Measurements from ENCODE around the gene STX17.

STX17 gene

DNA sequence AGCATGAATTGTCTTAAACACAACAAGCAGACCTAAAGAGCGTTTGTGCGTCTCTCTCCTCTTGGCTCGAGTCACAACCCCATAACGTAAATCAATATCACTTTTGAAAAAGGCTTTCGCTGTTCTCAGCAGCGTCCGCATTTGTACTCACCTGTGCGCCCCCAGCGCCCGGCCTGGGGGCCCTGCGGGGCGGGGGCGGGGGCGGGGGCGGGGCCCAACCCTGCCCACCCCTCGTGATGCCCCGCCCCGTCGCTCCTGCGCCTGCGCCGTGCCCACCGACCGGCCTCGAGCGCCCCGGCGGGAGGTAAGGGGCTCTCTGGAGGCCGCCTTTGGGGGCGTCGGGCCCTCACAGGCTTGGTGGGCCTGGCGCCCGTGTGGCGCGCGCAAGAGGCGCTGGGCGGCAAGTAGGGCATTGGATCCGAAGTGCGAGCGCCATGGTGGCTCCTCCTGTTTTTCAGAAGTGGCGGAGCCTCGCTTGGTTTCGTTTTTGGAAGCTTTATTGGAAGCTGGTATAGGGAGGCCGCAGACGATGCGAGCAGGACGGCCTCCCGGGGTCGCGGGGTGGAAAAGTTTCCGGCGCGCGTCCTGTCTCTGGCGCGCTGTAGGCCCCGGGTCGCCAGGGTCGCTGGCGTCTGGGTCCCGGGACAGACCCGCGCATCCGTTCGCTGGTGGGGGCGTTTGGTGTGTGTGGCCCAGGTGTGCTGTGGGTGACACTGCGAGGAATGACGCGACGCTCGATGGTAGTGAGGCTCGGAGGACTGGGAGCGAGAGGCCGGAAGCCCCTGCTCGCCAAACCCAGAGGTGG, at the start of gene STX17:
STX17 (plus strand) TSS at position 252 of the 805 bp plus-strand sequence. CDS start 8,586 bp downstream, outside the sequence.
- TF ChIP-seq GATA2 (IDR thresholded peaks at IDR 0.05; ENCODE audit: low read depth, low read length): no peak
- no peak for TF ChIP-seq GATA3 (IDR thresholded peaks at IDR 0.05; ENCODE audit: low read depth, low read length)

- TF ChIP-seq GATA2 (IDR thresholded peaks at IDR 0.05; ENCODE audit: low read depth, low read length) (no peak), GATA3 (IDR thresholded peaks at IDR 0.05; ENCODE audit: low read depth, low read length) (no peak)
Observed at GRCh38 chr9:99858087-99858486, 48.4 kb upstream of the STX17 start.

- no peak for TF ChIP-seq GATA2 (IDR thresholded peaks at IDR 0.05; ENCODE audit: low read depth, low read length)
- TF ChIP-seq GATA3 (IDR thresholded peaks at IDR 0.05; ENCODE audit: low read depth, low read length): no peak
Observed at GRCh38 chr9:99859243-99859980, 47.0 kb upstream of the STX17 start.

DNA sequence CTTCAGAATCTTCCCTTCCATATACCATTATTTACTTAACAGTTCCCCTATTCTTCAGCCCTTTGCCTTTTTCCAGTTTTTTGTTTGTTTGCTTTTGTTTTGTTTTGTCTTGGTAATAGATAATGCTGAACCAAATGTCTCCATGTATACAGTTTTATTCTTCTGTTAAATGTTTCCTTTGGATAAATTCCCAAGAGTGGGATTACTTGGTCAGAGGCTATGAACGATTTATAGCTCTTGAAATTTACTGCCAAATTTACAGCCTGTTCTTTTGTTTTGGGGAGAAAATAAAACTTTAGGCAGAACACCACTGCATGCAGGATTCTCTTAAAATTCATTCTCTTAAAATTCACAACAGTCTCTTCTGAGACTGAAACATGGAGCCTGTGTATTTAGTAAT, 46.2 kb upstream of the STX17 start:
- no peak for TF ChIP-seq GATA2 (IDR thresholded peaks at IDR 0.05; ENCODE audit: low read depth, low read length)
- TF ChIP-seq GATA3 (IDR thresholded peaks at IDR 0.05; ENCODE audit: low read depth, low read length): no peak

- no peak for TF ChIP-seq GATA2 (IDR thresholded peaks at IDR 0.05; ENCODE audit: low read depth, low read length)
- no peak for TF ChIP-seq GATA3 (IDR thresholded peaks at IDR 0.05; ENCODE audit: low read depth, low read length)
Observed at GRCh38 chr9:99863955-99864354, 42.5 kb upstream of the STX17 start.

- TF ChIP-seq GATA3 (IDR thresholded peaks at IDR 0.05; ENCODE audit: low read depth, low read length): no peak
- TF ChIP-seq GATA2 (IDR thresholded peaks at IDR 0.05; ENCODE audit: low read depth, low read length): no peak
Observed at GRCh38 chr9:99866398-99866797, 40.1 kb upstream of the STX17 start.

- TF ChIP-seq GATA3 (IDR thresholded peaks at IDR 0.05; ENCODE audit: low read depth, low read length): no peak
- TF ChIP-seq GATA2 (IDR thresholded peaks at IDR 0.05; ENCODE audit: low read depth, low read length): no peak
Observed at GRCh38 chr9:99867536-99867935, 38.9 kb upstream of the STX17 start.

DNA sequence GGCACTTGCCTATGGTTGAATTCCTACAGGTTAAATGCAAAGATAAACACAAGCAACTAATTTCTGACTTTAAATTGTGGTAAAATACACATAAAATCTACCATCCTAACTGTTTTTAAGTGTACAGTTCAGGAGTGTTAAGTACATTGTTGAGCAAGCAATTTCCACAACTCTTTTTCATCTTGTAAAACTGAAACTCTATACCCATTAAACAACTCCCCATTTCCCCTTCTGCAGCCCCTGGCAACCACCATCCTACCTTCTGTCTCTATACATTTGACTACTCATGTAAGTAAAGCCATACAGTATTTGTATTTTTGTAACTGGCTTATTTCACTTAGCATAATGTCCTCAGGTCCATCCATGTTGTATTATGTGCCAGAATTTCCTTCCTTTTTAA, 38.5 kb upstream of the STX17 start:
- TF ChIP-seq GATA2 (IDR thresholded peaks at IDR 0.05; ENCODE audit: low read depth, low read length): no peak
- TF ChIP-seq GATA3 (IDR thresholded peaks at IDR 0.05; ENCODE audit: low read depth, low read length): no peak

- TF ChIP-seq GATA3 (IDR thresholded peaks at IDR 0.05; ENCODE audit: low read depth, low read length): no peak
- no peak for TF ChIP-seq GATA2 (IDR thresholded peaks at IDR 0.05; ENCODE audit: low read depth, low read length)
Observed at GRCh38 chr9:99868845-99869244, 37.6 kb upstream of the STX17 start.

DNA sequence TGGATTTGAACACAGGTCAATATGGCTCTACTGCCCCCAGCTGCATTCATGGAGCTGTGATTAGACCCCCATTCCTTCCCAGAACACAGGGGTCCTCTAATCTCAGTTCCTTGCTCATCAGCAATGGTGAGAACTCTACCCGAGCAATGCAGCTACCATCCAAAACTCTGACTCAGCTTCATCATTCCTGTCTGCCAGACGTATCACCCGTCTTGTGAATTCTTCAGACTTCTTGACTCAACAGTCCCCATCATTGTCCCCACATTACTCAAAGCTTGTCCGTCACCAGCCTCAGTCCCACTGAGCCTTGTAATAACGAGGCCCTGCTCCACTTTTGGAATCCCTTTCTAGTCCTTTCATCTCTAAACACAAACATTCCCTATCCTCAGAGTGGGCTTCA, 36.3 kb upstream of the STX17 start:
- TF ChIP-seq GATA2 (IDR thresholded peaks at IDR 0.05; ENCODE audit: low read depth, low read length) (no peak), GATA3 (IDR thresholded peaks at IDR 0.05; ENCODE audit: low read depth, low read length) (no peak)

GRCh38 chr9:99873531-99873930, 32.9 kb upstream of the STX17 start:
- TF ChIP-seq GATA3 (IDR thresholded peaks at IDR 0.05; ENCODE audit: low read depth, low read length) (no peak), GATA2 (IDR thresholded peaks at IDR 0.05; ENCODE audit: low read depth, low read length) (no peak)

DNA sequence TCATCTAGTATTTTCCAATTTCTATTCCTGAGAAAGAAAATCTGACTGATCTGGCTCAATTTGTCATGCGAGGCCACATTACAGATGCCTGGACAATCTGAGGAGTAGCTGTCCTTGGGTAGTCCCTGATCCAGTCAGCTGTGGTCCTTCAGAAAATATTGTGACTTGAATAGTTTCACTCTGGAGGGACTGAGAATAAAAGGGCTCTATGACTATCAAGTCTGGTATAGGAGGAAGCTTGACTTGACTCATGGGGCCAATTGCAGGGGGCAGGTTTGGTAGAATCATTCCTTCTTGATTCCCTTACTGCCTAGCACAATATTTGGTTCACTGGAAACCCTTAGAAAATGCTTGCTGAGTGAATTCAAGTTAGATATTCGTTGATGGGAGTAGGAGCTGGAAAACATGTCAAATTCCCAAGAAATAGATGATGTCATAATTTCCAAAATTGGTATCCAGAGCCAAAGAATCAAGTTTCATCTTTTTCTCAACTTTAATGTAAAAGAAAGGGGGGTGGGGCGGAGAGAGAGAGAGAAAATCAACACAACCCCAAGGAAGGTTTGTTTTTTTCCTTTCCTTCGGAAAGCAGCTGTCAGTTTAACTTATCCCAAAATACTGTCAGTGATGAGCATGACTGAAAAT, 32.4 kb upstream of the STX17 start:
- TF ChIP-seq GATA2 (IDR thresholded peaks at IDR 0.05; ENCODE audit: low read depth, low read length): no peak
- TF ChIP-seq GATA3 (IDR thresholded peaks at IDR 0.05; ENCODE audit: low read depth, low read length): no peak

GRCh38 chr9:99876190-99876589, 30.3 kb upstream of the STX17 start:
- TF ChIP-seq GATA3 (IDR thresholded peaks at IDR 0.05; ENCODE audit: low read depth, low read length): no peak
- TF ChIP-seq GATA2 (IDR thresholded peaks at IDR 0.05; ENCODE audit: low read depth, low read length): no peak

GRCh38 chr9:99878651-99879050, 27.8 kb upstream of the STX17 start:
- TF ChIP-seq GATA2 (IDR thresholded peaks at IDR 0.05; ENCODE audit: low read depth, low read length) (no peak), GATA3 (IDR thresholded peaks at IDR 0.05; ENCODE audit: low read depth, low read length) (no peak)
